OCI-LY7 (cell line): ENCODE results near the gene DNASE2. TPM values are rescaled to one million over a fixed set of nuclear protein-coding genes. Genes with fewer than 3 reads are reported as not detected.

ENCODE experiments used
- BruUV-seq: library from RNA; stranded (reverse); fragments of 400-500 nt; replicated peaks from 2 replicates; lab custom pipeline; 2021; lab: Mats Ljungman, UMichigan
- CTCF ChIA-PET: fragments of 300-600 bp; sonication (Branson Sonifier 250); formaldehyde crosslinking; loops from one replicate; lab custom pipeline; 2022; ENCODE audit warnings: antibody characterized with exemption; ENCODE audit not compliant: unreplicated experiment; lab: Charles Lee
- POLR2A ChIA-PET: fragments of 300-600 bp; sonication (Branson Sonifier 250); formaldehyde crosslinking; loops from one replicate; lab custom pipeline; 2022; ENCODE audit warnings: antibody characterized with exemption; lab: Charles Lee
- DNase-seq: peaks from one replicate; pipeline ENCODE4 v3.0.0-alpha.2; 2015; ENCODE audit warnings: low spot score
- H2AFZ ChIP-seq: fragments of 200-600 bp; sonication (generic), shearing (Covaris generic); 2 replicates; pipeline ENCODE4 v1.6.1; 2014; ENCODE audit warnings: mild to moderate bottlenecking, antibody characterized with exemption, low read length, moderate library complexity
- H3K27ac ChIP-seq: fragments of 200-600 bp; sonication (generic); 2 replicates; pipeline ENCODE4 v1.5.1; 2014; ENCODE audit warnings: mixed run types, low read depth, mild to moderate bottlenecking, moderate library complexity, low read length, inconsistent platforms; ENCODE audit not compliant: poor library complexity, severe bottlenecking
- H3K36me3 ChIP-seq: fragments of 200-600 bp; sonication (generic); 2 replicates; pipeline ENCODE4 v1.6.1; 2014; ENCODE audit warnings: mild to moderate bottlenecking, antibody characterized with exemption, low read length, moderate library complexity, mixed read lengths; ENCODE audit not compliant: insufficient read depth
- H3K4me1 ChIP-seq: fragments of 200-600 bp; sonication (generic); 2 replicates; pipeline ENCODE4 v1.5.1; 2014; ENCODE audit warnings: mild to moderate bottlenecking, low read length; ENCODE audit not compliant: insufficient read depth, poor library complexity, severe bottlenecking
- H3K4me2 ChIP-seq: fragments of 200-600 bp; sonication (generic); 2 replicates; pipeline ENCODE4 v1.6.1; 2014; ENCODE audit warnings: mild to moderate bottlenecking, low read length
- H3K4me3 ChIP-seq: fragments of 200-600 bp; sonication (generic); 2 replicates; pipeline ENCODE4 v1.5.1; 2014; ENCODE audit warnings: mild to moderate bottlenecking, low read depth, low read length; ENCODE audit not compliant: poor library complexity, severe bottlenecking
- H3K79me2 ChIP-seq: fragments of 200-600 bp; sonication (generic); 2 replicates; pipeline ENCODE4 v1.6.1; 2016; ENCODE audit warnings: low read depth, mild to moderate bottlenecking, low read length, moderate library complexity, mixed read lengths; ENCODE audit not compliant: insufficient read depth
- H3K9me2 ChIP-seq: fragments of 200-600 bp; sonication (generic); 2 replicates; pipeline ENCODE4 v1.6.1; 2016; ENCODE audit warnings: mild to moderate bottlenecking, low read length, mixed read lengths; ENCODE audit not compliant: insufficient read depth
- H3K9me3 ChIP-seq: fragments of 200-600 bp; sonication (generic); 2 replicates; pipeline ENCODE4 v1.6.1; 2014; ENCODE audit warnings: mild to moderate bottlenecking, mixed run types, low read length, mixed read lengths
- H4K20me1 ChIP-seq: fragments of 200-600 bp; sonication (generic); 2 replicates; pipeline ENCODE4 v1.6.1; 2014; ENCODE audit warnings: mild to moderate bottlenecking, antibody characterized with exemption, low read length, moderate library complexity, mixed read lengths; ENCODE audit not compliant: insufficient read depth
- CTCF ChIP-seq: fragments of 200-600 bp; sonication (generic); conservative IDR thresholded peaks from 2 replicates; pipeline ENCODE4 v1.5.1; 2014; ENCODE audit warnings: mild to moderate bottlenecking, antibody characterized with exemption, low read length, moderate library complexity, mixed read lengths
- EZH2phosphoT487 ChIP-seq: fragments of 200-600 bp; sonication (generic); IDR thresholded peaks from 2 replicates; pipeline ENCODE4 v1.6.1; 2018; ENCODE audit warnings: low read depth, borderline replicate concordance, mild to moderate bottlenecking, mixed run types, antibody characterized with exemption, low read length, moderate library complexity, mixed read lengths
- intact Hi-C: fragments of 100-400 bp; cut with micrococcal nuclease; formaldehyde crosslinking; loops from one replicate; pipeline ENCODE4 v1.10.0; 2022; ENCODE audit not compliant: unreplicated experiment
- total RNA-seq, 2 experiments: library from RNA; depleted of rRNA in 1 of 2; stranded (reverse); fragments of >200 nt in 1 of 2; shearing (Covaris generic) in 1 of 2; gene quantifications; 2 replicates each; pipeline ENCODE4 v1.2.3, GENCODE V29; 2014 to 2022

Gene DNASE2
- total RNA-seq, 2 experiments from 2014 or later, result 32.4 to 33.7 TPM

- no TSS peak for BruUV-seq
- POLR2A ChIA-PET, result interaction anchor here (0.6 to 0.7 kb wide), 3 partner anchors 47 to 210 kb away, joined by 3 to 7 read pairs (median 3); no protein-coding TSS in a partner anchor
- peak; percentile 81 for DNase-seq
- peak overlapping the region; percentile 9; the same call in 1 of the 2 replicates for H2AFZ ChIP-seq
- CTCF ChIA-PET, result no interaction called here
- intact Hi-C loops, result loop anchor here (5.0 kb wide), 1 partner anchor 102 kb away; the partner anchor contains the start of gene CALR
- TF ChIP-seq EZH2phosphoT487 (no peak), CTCF (no peak)
- no peaks in the 10 kb centered on the region for H4K20me1 ChIP-seq
- no peaks in the 10 kb centered on the region for H3K79me2 ChIP-seq
- no peak overlapping the region for H3K27ac ChIP-seq
- H3K4me3 ChIP-seq, result peak overlapping the region; percentile 39
- H3K9me3 ChIP-seq, result no peaks in the 10 kb centered on the region
- H3K4me1 ChIP-seq, result peaks cover 57% of the 10 kb centered on the region
- no peaks in the 10 kb centered on the region for H3K9me2 ChIP-seq
- peak overlapping the region; percentile 72 for H3K4me2 ChIP-seq
- no peaks in the 10 kb centered on the region for H3K36me3 ChIP-seq
Observed at GRCh38 chr19:12834976-12835757, 46.1 kb downstream of the DNASE2 start.

- CTCF ChIA-PET, result no interaction called here
- no TSS peak for BruUV-seq
- H2AFZ ChIP-seq, result peak within 1 kb of the TSS; percentile 73; the same call in 1 of the 2 replicates
- DNase-seq, result no peak
- intact Hi-C loops, result no loop called here
- H3K36me3 ChIP-seq, result no peaks in the 10 kb centered on the region
- H3K9me3 ChIP-seq, result no peaks in the 10 kb centered on the region
- H3K27ac ChIP-seq, result no peak within 1 kb of the TSS
- H3K4me2 ChIP-seq, result peak within 1 kb of the TSS; percentile 72
- H3K4me3 ChIP-seq, result peak within 1 kb of the TSS; percentile 70
- H3K4me1 ChIP-seq, result peaks cover 51% of the 10 kb centered on the region
- no peaks in the 10 kb centered on the region for H3K79me2 ChIP-seq
- H4K20me1 ChIP-seq, result no peaks in the 10 kb centered on the region
- TF ChIP-seq CTCF, result no peak
- no peak for TF ChIP-seq EZH2phosphoT487
- no peaks in the 10 kb centered on the region for H3K9me2 ChIP-seq
- POLR2A ChIA-PET, result interaction anchor here (0.5 to 0.6 kb wide), 2 partner anchors 48 to 119 kb away, joined by 3 read pairs; no protein-coding TSS in a partner anchor
Observed at GRCh38 chr19:12834566-12834943, 46.7 kb downstream of the DNASE2 start, which contains the start of gene RTBDN. Gene RTBDN, minus strand, starts transcription at chr19:12834579. Its CDS starts 4,600 bp downstream, at chr19:12829979.
